ENCODE results near the gene PLEKHA7. TPM values are rescaled to one million over a fixed set of nuclear protein-coding genes. Genes with fewer than 3 reads are reported as not detected.
A peak's percentile ranks its signal among the peaks of the same experiment; 100 is the strongest.

The PLEKHA7 gene
- total and polyA plus RNA-seq, 2 donors from 2014 or later = 24.4 to 65.7 TPM

DNA sequence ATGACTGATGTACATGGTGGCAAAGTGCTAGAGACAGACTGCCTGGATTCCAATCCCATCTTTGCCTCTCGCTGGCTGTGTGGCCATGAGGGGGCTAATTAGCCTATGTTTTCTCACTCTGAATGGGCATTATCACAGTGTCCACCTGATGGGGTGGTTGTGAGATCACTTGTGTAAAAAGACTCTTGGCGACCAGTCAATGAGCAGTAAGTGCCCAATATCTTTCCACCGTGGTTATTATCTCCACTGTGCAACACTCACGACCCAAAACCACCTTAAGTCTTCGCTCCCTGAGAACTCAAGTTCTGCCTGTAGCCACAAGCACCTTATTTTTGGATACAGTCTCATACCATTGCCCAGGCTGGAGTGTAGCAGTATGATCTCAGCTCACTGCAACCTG, 52.1 kb downstream of the PLEKHA7 start:
- no peaks in the 10 kb centered on the region for H3K27me3 ChIP-seq (ENCODE audit: control insufficient read depth, insufficient read depth, low read length)
- H3K9me3 ChIP-seq (ENCODE audit: control insufficient read depth in 2 of 3, insufficient read depth in 1 of 3, low read length in 3 of 3) = no peaks in the 10 kb centered on the region
- no peak overlapping the region for H3K9ac ChIP-seq (ENCODE audit: low read length in 3 of 3)
- peaks cover 5 to 44% (median 25%) of the 10 kb centered on the region in 3 donors for H3K4me1 ChIP-seq (ENCODE audit: control insufficient read depth in 2 of 3, insufficient read depth in 2 of 3, low read depth in 1 of 3, low read length in 3 of 3)
- H3K27ac ChIP-seq (ENCODE audit: low read depth in 2 of 2, low read length in 2 of 2) = no peak overlapping the region
- intact Hi-C loops (cut with DNase I) = no loop called here
- no peak overlapping the region for H3K4me3 ChIP-seq (ENCODE audit: low read length in 3 of 3)
- no peak for TF ChIP-seq CTCF (IDR thresholded peaks at IDR 0.05; ENCODE audit: borderline replicate concordance, extremely low read depth, insufficient read depth)
- DNase-seq = no peak
- FAIRE-seq = no peak
- no peaks in the 10 kb centered on the region for H3K36me3 ChIP-seq (ENCODE audit: control insufficient read depth in 2 of 3, insufficient read depth in 3 of 3, low read length in 3 of 3)

DNA sequence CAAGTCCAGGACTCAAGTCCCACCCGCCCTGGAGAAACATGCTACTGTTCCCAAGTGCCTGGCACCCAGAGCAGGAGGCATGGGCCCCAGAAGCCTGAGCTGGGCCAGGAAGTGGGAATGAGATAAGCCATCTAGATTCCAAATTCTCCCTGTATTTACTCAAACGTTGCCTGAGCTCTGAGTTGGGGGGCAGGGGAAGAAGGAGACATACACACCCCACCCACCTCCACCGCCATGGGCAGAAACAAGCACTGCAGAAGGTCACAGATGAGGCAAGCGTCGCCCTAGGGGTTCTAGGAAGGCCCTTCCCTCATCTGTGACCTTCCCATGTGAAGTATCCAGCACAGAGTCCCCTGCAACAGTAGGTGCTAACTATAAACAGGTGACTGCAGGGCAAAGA, 54.0 kb downstream of the PLEKHA7 start:
- Histone ChIP-seq H3K27me3 (ENCODE audit: control insufficient read depth, insufficient read depth, low read length) (no peaks in the 10 kb centered on the region), H3K36me3 (ENCODE audit: control insufficient read depth in 2 of 3, insufficient read depth in 3 of 3, low read length in 3 of 3) (no peaks in the 10 kb centered on the region), H3K27ac (ENCODE audit: low read depth in 2 of 2, low read length in 2 of 2) (peak overlapping the region; percentile 34 to 59), H3K9ac (ENCODE audit: low read length in 3 of 3) (no peak overlapping the region), H3K4me3 (ENCODE audit: low read length in 3 of 3) (no peak overlapping the region), H3K9me3 (ENCODE audit: control insufficient read depth in 2 of 3, insufficient read depth in 1 of 3, low read length in 3 of 3) (no peaks in the 10 kb centered on the region), H3K4me1 (ENCODE audit: control insufficient read depth in 2 of 3, insufficient read depth in 2 of 3, low read depth in 1 of 3, low read length in 3 of 3) (peaks cover 0 to 39% (median 26%) of the 10 kb centered on the region in 3 donors)
- no peak for FAIRE-seq
- intact Hi-C loops (cut with DNase I) = no loop called here
- DNase-seq = no peak
- TF ChIP-seq CTCF (IDR thresholded peaks at IDR 0.05; ENCODE audit: borderline replicate concordance, extremely low read depth, insufficient read depth) = no peak

- intact Hi-C loops (cut with DNase I) = no loop called here
- FAIRE-seq = no peak
- Histone ChIP-seq H3K27me3 (ENCODE audit: control insufficient read depth, insufficient read depth, low read length) (no peaks in the 10 kb centered on the region), H3K9me3 (ENCODE audit: control insufficient read depth in 2 of 3, insufficient read depth in 1 of 3, low read length in 3 of 3) (no peaks in the 10 kb centered on the region), H3K4me1 (ENCODE audit: control insufficient read depth in 2 of 3, insufficient read depth in 2 of 3, low read depth in 1 of 3, low read length in 3 of 3) (peaks cover 0 to 37% (median 29%) of the 10 kb centered on the region in 3 donors), H3K27ac (ENCODE audit: low read depth in 2 of 2, low read length in 2 of 2) (peak overlapping the region; percentile 51 to 59), H3K9ac (ENCODE audit: low read length in 3 of 3) (no peak overlapping the region), H3K36me3 (ENCODE audit: control insufficient read depth in 2 of 3, insufficient read depth in 3 of 3, low read length in 3 of 3) (no peaks in the 10 kb centered on the region), H3K4me3 (ENCODE audit: low read length in 3 of 3) (no peak overlapping the region)
- DNase-seq = peak in 1 of 5 donors; percentile 30
- no peak for TF ChIP-seq CTCF (IDR thresholded peaks at IDR 0.05; ENCODE audit: borderline replicate concordance, extremely low read depth, insufficient read depth)
These were observed 54.6 kb downstream of the PLEKHA7 start for GRCh38 chr11:16959602-16960001.

DNA sequence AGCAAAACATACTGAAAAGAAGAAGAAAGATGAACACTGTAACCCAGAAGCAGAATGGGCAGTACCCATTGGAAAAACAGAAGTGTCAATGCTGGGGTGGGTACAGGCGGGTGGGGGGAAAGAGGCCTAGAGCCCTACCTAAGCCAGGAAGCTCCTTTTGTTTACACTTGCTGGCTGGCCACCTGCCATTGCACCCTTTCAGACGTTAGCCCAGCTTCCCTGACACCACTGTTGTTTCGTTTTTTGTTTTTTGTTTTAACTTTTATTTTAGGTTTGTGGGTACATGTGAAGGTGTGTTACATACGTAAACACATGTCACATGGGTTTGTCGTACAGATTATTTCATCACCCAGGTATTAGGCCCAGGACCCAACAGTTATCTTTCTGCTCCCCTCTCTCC, 55.4 kb downstream of the PLEKHA7 start:
- H3K27ac ChIP-seq (ENCODE audit: low read depth in 2 of 2, low read length in 2 of 2) = peak overlapping the region in 1 of 2 donors; percentile 51
- intact Hi-C loops (cut with DNase I) = no loop called here
- no peak for FAIRE-seq
- no peaks in the 10 kb centered on the region for H3K27me3 ChIP-seq (ENCODE audit: control insufficient read depth, insufficient read depth, low read length)
- no peak for DNase-seq
- no peak overlapping the region for H3K9ac ChIP-seq (ENCODE audit: low read length in 3 of 3)
- no peaks in the 10 kb centered on the region for H3K36me3 ChIP-seq (ENCODE audit: control insufficient read depth in 2 of 3, insufficient read depth in 3 of 3, low read length in 3 of 3)
- H3K4me1 ChIP-seq (ENCODE audit: control insufficient read depth in 2 of 3, insufficient read depth in 2 of 3, low read depth in 1 of 3, low read length in 3 of 3) = peaks cover 0 to 34% (median 31%) of the 10 kb centered on the region in 3 donors
- TF ChIP-seq CTCF (IDR thresholded peaks at IDR 0.05; ENCODE audit: borderline replicate concordance, extremely low read depth, insufficient read depth) = no peak
- H3K4me3 ChIP-seq (ENCODE audit: low read length in 3 of 3) = no peak overlapping the region
- no peaks in the 10 kb centered on the region for H3K9me3 ChIP-seq (ENCODE audit: control insufficient read depth in 2 of 3, insufficient read depth in 1 of 3, low read length in 3 of 3)
